Erythroblast (primary cell): ENCODE measurements around the gene TNFRSF25.
"Not testable (repeated sequence)": the region's sequence is repeated elsewhere in the genome, so short reads cannot be mapped to it uniquely, and the experiment has no call there.

ENCODE experiments used
- GATA1 ChIP-seq: IDR thresholded peaks from 2 replicates; pipeline ENCODE4 v1.6.1; 2011; ENCODE audit warnings: low read depth, mild to moderate bottlenecking, control low read depth, low read length, moderate library complexity
- POLR2A ChIP-seq: IDR thresholded peaks from 2 replicates; pipeline ENCODE4 v1.6.1; 2011; ENCODE audit warnings: mild to moderate bottlenecking, low read length

DNA sequence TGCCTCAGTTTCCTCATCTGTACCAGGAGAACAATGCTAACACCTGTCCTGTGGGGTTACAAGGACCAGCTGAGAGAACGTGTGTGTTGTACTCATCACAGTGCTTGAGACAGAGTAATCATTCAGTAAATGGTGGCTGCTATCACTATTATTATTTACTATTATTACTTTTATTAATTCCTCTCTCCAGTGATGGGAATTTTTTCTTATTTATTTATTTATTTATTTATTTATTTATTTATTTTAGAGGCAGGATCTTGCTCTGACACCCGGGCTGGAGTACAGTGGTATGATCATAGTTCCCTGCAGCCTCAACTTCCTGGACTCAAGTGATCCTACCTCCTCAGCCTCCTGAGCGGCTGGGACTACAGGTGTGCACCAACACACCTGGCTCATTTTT is 29.7 kb downstream of the TNFRSF25 start:
- TF ChIP-seq POLR2A, GATA1: not testable (repeated sequence)
